ENCODE measurements around the gene EIF2S1.
A peak's percentile ranks its signal among the peaks of the same experiment; 100 is the strongest.
"Not testable (repeated sequence)": the region's sequence is repeated elsewhere in the genome, so short reads cannot be mapped to it uniquely, and the experiment has no call there.

The EIF2S1 gene

GRCh38 chr14:67411370-67411769 is 51.2 kb downstream of the EIF2S1 start:
- no peak for DNase-seq (ENCODE audit: low read depth)

GRCh38 chr14:67411820-67412421 is 51.8 kb downstream of the EIF2S1 start, which contains the start of gene PLEK2:
Gene PLEK2 (minus strand): TSS chr14:67412165. CDS start chr14:67412059, 106 bp downstream.
- DNase-seq (ENCODE audit: low read depth): peak; percentile 34

- peak; percentile 76 for DNase-seq (ENCODE audit: low read depth)
Measured at GRCh38 chr14:67413806-67414769, 54.0 kb downstream of the EIF2S1 start.

GRCh38 chr14:67415610-67416009 is 55.5 kb downstream of the EIF2S1 start:
- DNase-seq (ENCODE audit: low read depth): not testable (repeated sequence)

GRCh38 chr14:67416085-67416484 is 56.0 kb downstream of the EIF2S1 start:
- no peak for DNase-seq (ENCODE audit: low read depth)

- no peak for DNase-seq (ENCODE audit: low read depth)
Measured at GRCh38 chr14:67416810-67417209, 56.7 kb downstream of the EIF2S1 start.

- peak; percentile 37 for DNase-seq (ENCODE audit: low read depth)
Measured at GRCh38 chr14:67417633-67418032, 57.5 kb downstream of the EIF2S1 start.

GRCh38 chr14:67418401-67419191 is 58.5 kb downstream of the EIF2S1 start:
- DNase-seq (ENCODE audit: low read depth): no peak

- no peak for DNase-seq (ENCODE audit: low read depth)
Measured at GRCh38 chr14:67420102-67420739, 60.1 kb downstream of the EIF2S1 start.

GRCh38 chr14:67421356-67422224 is 61.5 kb downstream of the EIF2S1 start:
- no peak for DNase-seq (ENCODE audit: low read depth)

- no peak for DNase-seq (ENCODE audit: low read depth)
Measured at GRCh38 chr14:67423424-67423823, 63.3 kb downstream of the EIF2S1 start.

GRCh38 chr14:67424539-67424938 is 64.4 kb downstream of the EIF2S1 start:
- DNase-seq (ENCODE audit: low read depth): no peak

GRCh38 chr14:67425608-67426007 is 65.5 kb downstream of the EIF2S1 start:
- no peak for DNase-seq (ENCODE audit: low read depth)

- DNase-seq (ENCODE audit: low read depth): no peak
Measured at GRCh38 chr14:67426161-67426560, 66.0 kb downstream of the EIF2S1 start.

GRCh38 chr14:67426983-67427606 is 67.0 kb downstream of the EIF2S1 start:
- peak; percentile 81 for DNase-seq (ENCODE audit: low read depth)

GRCh38 chr14:67428501-67429031 is 68.4 kb downstream of the EIF2S1 start:
- peak; percentile 87 for DNase-seq (ENCODE audit: low read depth)

GRCh38 chr14:67429510-67430205 is 69.5 kb downstream of the EIF2S1 start:
- no peak for DNase-seq (ENCODE audit: low read depth)

GRCh38 chr14:67432050-67432564 is 72.0 kb downstream of the EIF2S1 start:
- DNase-seq (ENCODE audit: low read depth): no peak

GRCh38 chr14:67435603-67436002 is 75.5 kb downstream of the EIF2S1 start:
- no peak for DNase-seq (ENCODE audit: low read depth)
